HepG2 (cell line): ENCODE measurements around the gene CTDSP1. TPM values are rescaled to one million over a fixed set of nuclear protein-coding genes. Genes with fewer than 3 reads are reported as not detected.
A peak's percentile ranks its signal among the peaks of the same experiment; 100 is the strongest.

ENCODE experiments used
- ARID5B ChIP-seq: IDR thresholded peaks from 2 replicates; pipeline ENCODE4 v1.4.0; 2020; ENCODE audit warnings: mild to moderate bottlenecking, missing genetic modification reagents
- CAMTA2 ChIP-seq: sonication (generic); formaldehyde crosslinking; IDR thresholded peaks from 2 replicates; pipeline ENCODE4 v1.4.0; 2020; ENCODE audit warnings: mild to moderate bottlenecking, missing genetic modification reagents, borderline replicate concordance
- DNMT3B ChIP-seq: conservative IDR thresholded peaks from 2 replicates; pipeline ENCODE4 v1.6.1; 2016; ENCODE audit warnings: missing biosample characterization, control low read depth
- GATA4 ChIP-seq: sonication (generic); IDR thresholded peaks from 2 replicates; pipeline ENCODE4 v1.6.1; 2016; ENCODE audit warnings: antibody characterized with exemption, low read depth, borderline replicate concordance
- GATAD2A ChIP-seq: IDR thresholded peaks from 2 replicates; pipeline ENCODE4 v1.6.1; 2016
- HDAC1 ChIP-seq: sonication (generic); formaldehyde crosslinking; IDR thresholded peaks from 2 replicates; pipeline ENCODE4 v1.5.1; 2020; ENCODE audit warnings: mild to moderate bottlenecking, missing genetic modification reagents
- HNF4G ChIP-seq, 2 experiments: sonication (generic) in 1 of 2; formaldehyde crosslinking in 1 of 2; IDR thresholded peaks; 2 replicates each; pipeline versions ENCODE4 v1.4.0 to v1.6.1; 2011 to 2020; ENCODE audit warnings: borderline replicate concordance in 2 of 2, low read depth in 2 of 2, mild to moderate bottlenecking in 2 of 2, low read length in 1 of 2, missing genetic modification reagents in 1 of 2, moderate library complexity in 1 of 2
- MEF2D ChIP-seq: sonication (generic); formaldehyde crosslinking; IDR thresholded peaks from 2 replicates; pipeline ENCODE4 v1.5.1; 2020; ENCODE audit warnings: mild to moderate bottlenecking, missing genetic modification reagents
- MTF1 ChIP-seq: sonication (generic); formaldehyde crosslinking; IDR thresholded peaks from 2 replicates; pipeline ENCODE4 v1.5.0; 2020; ENCODE audit warnings: missing genetic modification reagents
- NRL ChIP-seq: sonication (generic); formaldehyde crosslinking; IDR thresholded peaks from 2 replicates; pipeline ENCODE4 v1.5.0; 2020; ENCODE audit warnings: missing genetic modification reagents, mild to moderate bottlenecking, moderate library complexity, borderline replicate concordance
- PHF5A ChIP-seq: IDR thresholded peaks from one replicate; pipeline ENCODE4 v1.6.1; 2018; ENCODE audit warnings: low read depth, missing genetic modification reagents; ENCODE audit not compliant: unreplicated experiment
- POGZ ChIP-seq: sonication (generic); formaldehyde crosslinking; IDR thresholded peaks from 2 replicates; pipeline ENCODE4 v1.4.0; 2020; ENCODE audit warnings: mild to moderate bottlenecking, missing genetic modification reagents
- POLR2AphosphoS2 ChIP-seq: IDR thresholded peaks from 2 replicates; pipeline ENCODE4 v1.6.1; 2011; ENCODE audit warnings: low read depth, low read length, improper control_type of control experiment
- RFXAP ChIP-seq: sonication (generic); formaldehyde crosslinking; IDR thresholded peaks from 2 replicates; pipeline ENCODE4 v1.4.0; 2020; ENCODE audit warnings: missing genetic modification reagents, borderline replicate concordance
- TARDBP ChIP-seq: sonication (generic); formaldehyde crosslinking; IDR thresholded peaks from 2 replicates; pipeline ENCODE4 v1.8.0; 2022; ENCODE audit warnings: mild to moderate bottlenecking, missing genetic modification reagents
- TEF ChIP-seq: sonication (generic); formaldehyde crosslinking; IDR thresholded peaks from 2 replicates; pipeline ENCODE4 v1.5.0; 2020; ENCODE audit warnings: missing genetic modification reagents
- TGIF2 ChIP-seq: IDR thresholded peaks from 2 replicates; pipeline ENCODE4 v1.6.1; 2016; ENCODE audit warnings: control low read depth, missing compliant biosample characterization
- TRAFD1 ChIP-seq: sonication (generic); formaldehyde crosslinking; IDR thresholded peaks from 2 replicates; pipeline ENCODE4 v1.5.1; 2020; ENCODE audit warnings: missing genetic modification reagents, mild to moderate bottlenecking, borderline replicate concordance
- WIZ ChIP-seq: sonication (generic); formaldehyde crosslinking; IDR thresholded peaks from 2 replicates; pipeline ENCODE4 v1.5.1; 2020; ENCODE audit warnings: mild to moderate bottlenecking, missing genetic modification reagents
- ZNF121 ChIP-seq: sonication (generic); formaldehyde crosslinking; IDR thresholded peaks from 2 replicates; pipeline ENCODE4 v1.5.0; 2020; ENCODE audit warnings: mild to moderate bottlenecking, missing genetic modification reagents
- ZNF260 ChIP-seq: sonication (generic); formaldehyde crosslinking; IDR thresholded peaks from 2 replicates; pipeline ENCODE4 v1.4.0; 2020; ENCODE audit warnings: missing genetic modification reagents, low read depth, mild to moderate bottlenecking, borderline replicate concordance
- ZNF383 ChIP-seq: sonication (generic); formaldehyde crosslinking; IDR thresholded peaks from 2 replicates; pipeline ENCODE4 v1.4.0; 2020; ENCODE audit warnings: missing genetic modification reagents, mild to moderate bottlenecking, borderline replicate concordance
- ZSCAN5A ChIP-seq: sonication (generic); formaldehyde crosslinking; IDR thresholded peaks from 2 replicates; pipeline ENCODE4 v1.8.0; 2022; ENCODE audit warnings: mild to moderate bottlenecking, missing genetic modification reagents, borderline replicate concordance
- polyA plus RNA-seq, 8 experiments: library from polyadenylated mRNA; depleted of rRNA in 3 of 8; stranded (reverse) in 7 of 8; unstranded in 1 of 8; fragments of >200 nt; fragmentation: Illumina TruSeq in 4 of 8; extraction: Trizol in 4 of 8; gene quantifications; 2 replicates each; pipeline versions ENCODE4 v1.2.1 to v1.2.3, GENCODE V29; 2011 to 2016; ENCODE audit warnings: low read depth in 4 of 8, missing spikeins in 1 of 8, mixed read lengths in 1 of 8; ENCODE audit not compliant: insufficient read depth in 1 of 8
- total RNA-seq, 5 experiments: library from RNA; depleted of rRNA; stranded (reverse); fragments of >200 nt; fragmentation: Illumina TruSeq; extraction: Trizol; gene quantifications; 2 replicates each; pipeline ENCODE4 v1.2.3, GENCODE V29; 2016; ENCODE audit warnings: low read depth in 1 of 5

The CTDSP1 gene
- total and polyA plus RNA-seq, 2 of the 13 experiments (the other 11 are each of a cell fraction or from before 2014, with no cell fraction given) = 91.0 to 268 TPM

GRCh38 chr2:218419630-218420216 is 20.1 kb downstream of the CTDSP1 start (continued):
- TF ChIP-seq ZSCAN5A (CRISPR knock-in tag) = no peak
- no peak for TF ChIP-seq GATA4
- TF ChIP-seq ARID5B (CRISPR knock-in tag) = no peak
- TF ChIP-seq DNMT3B = no peak
- TF ChIP-seq MEF2D (CRISPR knock-in tag) = no peak
- TF ChIP-seq GATAD2A (CRISPR knock-in tag) = no peak
- TF ChIP-seq MTF1 (CRISPR knock-in tag) = no peak
- peak; percentile 29; the same call in 1 of the 2 replicates for TF ChIP-seq CAMTA2 (CRISPR knock-in tag)
- 0 out of 2 replicates have a peak, but pooled peaks have one; percentile 44 for TF ChIP-seq TRAFD1 (CRISPR knock-in tag)
- TF ChIP-seq HNF4G (IDR thresholded peaks at IDR 0.05; ENCODE audit: borderline replicate concordance, low read depth, low read length) = no peak
- no peak for TF ChIP-seq HNF4G (CRISPR knock-in tag; IDR thresholded peaks at IDR 0.05; ENCODE audit: borderline replicate concordance, low read depth)
- TF ChIP-seq ZNF383 = no peak
- TF ChIP-seq NRL (CRISPR knock-in tag) = 0 out of 2 replicates have a peak, but pooled peaks have one; percentile 45
- TF ChIP-seq POLR2AphosphoS2 = no peak
- TF ChIP-seq RFXAP (CRISPR knock-in tag) = no peak
- TF ChIP-seq HDAC1 (CRISPR knock-in tag) = no peak
- no peak for TF ChIP-seq ZNF260 (CRISPR knock-in tag)
- TF ChIP-seq TGIF2 = 0 out of 2 replicates have a peak, but pooled peaks have one; percentile 21
- 0 out of 2 replicates have a peak, but pooled peaks have one; percentile 45 for TF ChIP-seq WIZ (CRISPR knock-in tag)
- peak; percentile 62; the same call in 1 of the 2 replicates for TF ChIP-seq ZNF121
- no peak for TF ChIP-seq TEF (CRISPR knock-in tag)
- no peak for TF ChIP-seq PHF5A (CRISPR knock-in tag)
- no peak for TF ChIP-seq POGZ (CRISPR knock-in tag)
- TF ChIP-seq TARDBP = no peak
